ENCODE measurements around the gene WDR17. TPM values are rescaled to one million over a fixed set of nuclear protein-coding genes. Genes with fewer than 3 reads are reported as not detected.
"Not testable (repeated sequence)": the region's sequence is repeated elsewhere in the genome, so short reads cannot be mapped to it uniquely, and the experiment has no call there.

WDR17 gene
- total RNA-seq, 1 experiment from 2014 or later, result 9.1 TPM

DNA sequence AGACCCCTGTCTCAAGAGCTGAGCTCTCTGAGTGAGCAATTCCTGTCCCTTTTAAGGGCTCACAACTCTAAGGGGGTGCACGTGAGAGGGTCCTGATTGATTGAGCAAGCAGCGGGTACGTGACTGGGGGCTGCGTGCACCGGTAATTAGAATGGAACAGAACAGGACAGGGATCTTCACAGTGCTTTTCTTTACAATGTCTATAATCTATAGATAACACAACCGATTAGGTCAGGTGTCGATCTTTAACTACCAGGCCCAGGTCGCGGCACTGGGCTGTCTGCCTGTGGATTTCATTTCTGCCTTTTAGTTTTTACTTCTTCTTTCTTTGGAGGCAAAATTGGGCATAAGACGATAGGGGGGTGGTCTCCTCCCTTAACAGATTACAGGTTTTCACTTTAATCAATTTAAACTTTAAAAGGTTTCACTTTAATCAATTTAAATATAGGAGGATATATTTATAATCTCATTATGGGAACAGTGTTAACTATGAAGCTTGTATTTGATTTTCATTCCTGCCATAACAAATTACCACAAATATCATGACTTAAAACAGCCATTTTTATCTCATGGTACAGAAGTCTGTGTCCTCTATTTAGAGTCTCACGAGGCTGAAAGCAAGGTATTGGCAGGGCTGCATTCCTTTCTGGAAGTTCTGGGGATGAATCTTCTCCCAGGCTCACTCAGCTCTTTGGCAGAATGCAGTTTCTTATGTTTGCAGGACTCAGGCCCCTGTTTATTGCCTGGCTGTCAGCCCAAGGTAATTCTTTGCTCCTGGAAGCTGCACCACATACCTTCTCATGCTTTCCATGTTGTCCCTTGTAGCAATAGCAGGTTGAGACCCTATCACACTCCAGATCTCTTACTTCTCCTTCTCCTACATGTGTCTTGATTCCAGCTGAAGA, 124.5 kb downstream of the WDR17 start:
- DNase-seq (ENCODE audit: extremely low read depth, low read depth), result no peak

GRCh38 chr4:176191974-176192373, 126.3 kb downstream of the WDR17 start:
- no peak for DNase-seq (ENCODE audit: extremely low read depth, low read depth)

DNA sequence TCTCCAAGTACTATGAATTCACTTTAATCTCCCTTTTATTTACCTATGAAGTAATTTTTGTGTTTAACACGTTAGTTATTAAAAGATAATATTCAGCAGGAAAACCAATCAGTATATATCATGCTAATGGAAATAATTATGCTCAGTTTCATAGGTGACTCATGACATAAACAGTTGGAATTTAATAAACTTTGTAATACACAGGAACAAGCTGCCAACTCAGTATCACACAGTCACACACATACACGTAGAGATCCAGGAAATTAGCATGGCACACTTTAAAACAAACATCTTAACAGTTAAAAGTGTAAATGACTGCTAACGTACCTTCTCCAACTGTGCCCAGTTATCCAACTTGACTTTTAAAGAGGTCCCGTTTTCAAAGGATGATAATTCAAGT, 127.5 kb downstream of the WDR17 start:
- no peak for DNase-seq (ENCODE audit: extremely low read depth, low read depth)

DNA sequence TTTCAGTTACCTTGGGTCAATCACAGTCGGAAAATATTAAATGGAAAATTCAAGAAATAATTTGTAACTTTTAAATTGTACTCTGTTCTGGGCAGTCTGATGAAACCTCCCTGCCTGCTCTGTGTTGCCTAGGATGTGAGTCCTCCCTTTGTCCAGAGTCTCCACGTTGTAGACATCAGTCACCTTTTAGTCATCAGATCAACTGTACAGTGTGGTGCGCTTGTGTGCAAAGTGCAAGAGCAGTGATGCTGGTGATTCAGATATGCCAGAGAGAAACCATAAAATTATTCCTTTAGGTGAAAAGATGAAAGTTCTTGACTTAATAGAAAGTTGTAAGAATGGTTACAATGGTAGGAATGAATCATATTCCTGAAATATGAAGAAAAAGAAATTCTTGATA, 128.3 kb downstream of the WDR17 start:
- DNase-seq (ENCODE audit: extremely low read depth, low read depth), result no peak

DNA sequence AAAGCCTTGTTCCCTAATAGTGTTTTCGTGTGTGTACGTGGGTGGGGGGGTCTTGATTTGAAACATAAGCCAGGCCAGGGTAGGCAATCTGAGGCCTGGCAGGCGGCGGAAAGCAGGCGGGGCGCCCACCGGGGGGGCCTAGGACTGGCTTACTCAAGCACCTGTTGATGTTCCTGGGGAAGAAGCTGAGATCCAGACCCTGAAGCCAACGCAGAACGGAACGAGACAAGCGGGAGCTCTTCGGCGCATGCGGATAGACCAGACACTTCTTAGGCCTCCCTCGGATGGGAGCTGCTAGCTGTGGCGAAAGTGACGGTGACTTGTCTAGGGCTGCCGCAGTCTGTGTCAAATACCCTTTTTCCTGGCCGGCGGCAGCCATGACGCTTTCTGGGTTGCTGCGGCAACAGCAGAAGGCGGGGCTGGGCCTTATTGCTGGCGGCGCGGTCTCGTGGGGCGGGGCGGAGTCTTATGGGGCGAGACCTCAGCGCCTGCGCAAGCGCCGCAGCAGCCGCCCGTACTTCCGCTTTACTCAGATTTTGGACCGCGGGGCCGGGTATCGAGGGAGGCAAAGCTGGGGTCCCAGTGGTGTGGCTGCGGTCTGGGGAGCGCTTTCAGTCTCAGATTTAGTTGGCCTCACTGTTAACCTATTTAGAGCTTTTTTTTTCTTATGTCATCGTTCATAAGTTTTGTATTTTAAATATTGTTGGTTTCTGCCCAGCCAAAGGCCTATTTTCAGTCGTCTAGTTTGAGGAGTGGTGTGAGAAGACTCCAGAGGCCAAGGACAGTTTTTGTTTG, 129.7 kb downstream of the WDR17 start, which contains the start of gene SPATA4:
Gene SPATA4 (minus strand): TSS at position 402 of the 795 bp plus-strand sequence. CDS start 23 bp downstream, at position 379.
- DNase-seq (ENCODE audit: extremely low read depth, low read depth), result peak; percentile 79

- no peak for DNase-seq (ENCODE audit: extremely low read depth, low read depth)
Observed at GRCh38 chr4:176198316-176198903, 132.8 kb downstream of the WDR17 start.

DNA sequence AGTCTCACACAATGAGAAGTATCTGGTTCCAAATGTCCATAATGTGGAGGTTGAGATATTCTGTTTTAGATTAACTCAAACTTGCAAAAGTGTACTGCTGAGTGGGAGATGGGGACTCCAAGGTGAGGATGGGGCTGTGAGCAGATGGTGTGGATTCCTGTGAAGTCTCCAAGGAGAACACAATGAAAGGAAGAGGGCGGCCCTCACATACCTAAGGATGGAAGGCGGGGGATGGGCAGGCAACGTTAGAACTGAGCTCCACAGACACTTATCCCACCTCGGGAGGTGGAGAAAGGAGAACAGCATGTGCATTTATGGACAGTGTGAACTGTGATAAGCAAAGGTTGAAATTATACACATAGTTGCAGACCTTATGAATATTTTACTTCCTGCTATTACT, 139.7 kb downstream of the WDR17 start:
- no peak for DNase-seq (ENCODE audit: extremely low read depth, low read depth)

DNA sequence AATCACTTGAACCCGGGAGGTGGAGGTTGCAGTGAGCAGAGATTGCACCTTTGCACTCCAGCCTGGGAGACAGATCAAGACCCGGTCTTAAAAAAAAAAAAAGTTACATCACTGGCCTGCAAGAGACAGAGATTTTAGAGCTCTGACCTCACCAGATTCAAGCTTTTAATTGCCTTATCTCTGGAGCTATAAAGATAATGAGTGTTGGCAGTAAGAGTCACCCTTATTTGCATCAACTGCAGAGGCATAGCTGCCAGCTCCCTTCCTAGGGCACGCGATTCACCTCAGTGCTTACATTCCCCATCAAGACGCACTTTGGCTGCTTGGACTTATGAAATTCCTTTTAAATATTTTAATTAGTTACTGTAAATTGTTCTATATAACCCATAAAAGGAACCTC, 142.2 kb downstream of the WDR17 start:
- no peak for DNase-seq (ENCODE audit: extremely low read depth, low read depth)

DNA sequence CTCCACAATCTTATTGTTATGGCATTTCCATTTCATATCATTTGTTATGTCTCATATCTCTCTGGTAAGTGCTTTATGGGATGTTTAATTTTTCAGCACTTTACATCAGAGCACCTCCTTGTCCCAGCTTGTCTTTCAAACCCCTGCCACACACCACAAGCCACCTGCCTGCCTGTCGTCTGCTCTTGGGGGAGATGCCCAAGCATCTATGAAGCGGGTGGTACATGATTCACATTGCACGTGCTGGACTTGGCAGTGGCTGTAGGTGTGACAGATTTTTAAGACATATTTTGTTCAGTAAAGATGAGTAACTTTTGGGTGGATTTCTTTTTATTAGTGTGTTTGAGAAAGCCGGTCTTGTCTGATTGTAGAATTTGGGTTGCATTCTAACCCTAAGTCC, 143.9 kb downstream of the WDR17 start:
- no peak for DNase-seq (ENCODE audit: extremely low read depth, low read depth)

DNA sequence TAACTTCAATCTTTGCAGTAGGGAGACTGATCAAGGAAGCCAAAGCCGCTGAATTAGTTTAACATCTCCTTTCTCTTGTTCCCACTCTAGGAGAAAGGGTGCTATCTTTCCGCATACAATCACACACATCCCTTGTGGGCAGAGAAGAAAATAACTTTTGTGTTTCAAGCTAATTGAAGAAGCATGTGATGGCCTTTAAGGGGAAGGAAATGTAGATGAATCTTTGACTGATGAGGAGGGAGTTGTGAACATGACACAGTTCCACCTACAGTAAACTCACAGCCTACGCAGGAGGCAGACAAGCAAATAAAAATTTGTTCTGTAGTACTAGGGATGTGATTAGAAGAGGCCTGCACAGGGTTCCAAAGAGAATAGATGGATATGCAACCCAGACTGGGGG, 144.5 kb downstream of the WDR17 start:
- DNase-seq (ENCODE audit: extremely low read depth, low read depth), result no peak

DNA sequence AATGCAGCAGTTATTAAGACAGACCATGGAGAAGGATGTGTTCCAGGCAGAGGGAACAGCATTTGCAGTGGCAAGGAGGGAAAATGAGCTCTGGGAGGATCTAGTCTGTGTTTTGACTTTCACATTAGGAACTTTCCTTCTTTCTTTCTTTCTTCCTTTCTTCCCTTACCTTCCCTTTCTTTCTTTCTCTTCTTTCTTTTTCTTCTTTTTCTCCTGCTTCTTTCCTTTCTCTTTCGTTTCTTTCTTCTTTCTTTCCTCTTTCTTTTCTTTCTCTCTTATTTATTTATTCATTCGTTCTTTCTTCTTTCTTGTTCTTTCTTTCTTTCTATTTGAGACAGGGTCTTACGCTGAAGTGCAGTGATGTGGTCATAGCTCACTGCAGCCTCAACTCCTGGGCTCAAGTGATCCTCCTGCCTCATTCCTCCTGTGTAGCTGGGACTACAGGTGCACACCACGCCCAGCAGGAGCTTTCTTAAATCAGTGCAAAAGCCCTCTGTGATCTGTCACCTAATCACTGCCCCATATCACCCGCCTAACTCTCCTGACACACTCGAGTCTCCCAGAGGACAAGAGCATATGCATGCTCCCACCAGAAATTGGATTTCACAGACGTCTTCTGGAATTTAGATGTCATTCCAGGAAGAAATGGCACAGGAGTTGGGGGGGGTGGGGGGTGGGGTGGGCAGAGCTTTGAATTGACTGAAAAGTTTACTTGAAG, 145.1 kb downstream of the WDR17 start:
- no peak for DNase-seq (ENCODE audit: extremely low read depth, low read depth)

DNA sequence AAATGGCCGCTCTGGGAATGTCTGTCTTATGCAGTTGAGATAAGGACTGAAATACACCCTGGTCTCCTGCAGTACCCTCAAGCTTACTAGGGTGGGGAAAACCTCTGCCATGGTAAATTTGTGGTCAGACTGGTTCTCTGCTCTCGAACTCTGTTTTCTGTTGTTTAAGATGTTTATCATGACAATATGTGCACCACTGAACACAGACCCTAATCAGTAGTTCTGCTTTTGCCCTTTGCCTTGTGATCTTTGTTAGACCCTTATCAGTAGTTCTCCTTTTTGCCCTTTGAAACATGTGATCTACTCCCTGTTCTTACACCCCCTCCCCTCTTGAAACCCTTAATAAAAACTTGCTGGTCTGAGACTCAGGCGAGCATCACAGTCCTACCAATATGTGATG, 146.7 kb downstream of the WDR17 start:
- DNase-seq (ENCODE audit: extremely low read depth, low read depth), result not testable (repeated sequence)

DNA sequence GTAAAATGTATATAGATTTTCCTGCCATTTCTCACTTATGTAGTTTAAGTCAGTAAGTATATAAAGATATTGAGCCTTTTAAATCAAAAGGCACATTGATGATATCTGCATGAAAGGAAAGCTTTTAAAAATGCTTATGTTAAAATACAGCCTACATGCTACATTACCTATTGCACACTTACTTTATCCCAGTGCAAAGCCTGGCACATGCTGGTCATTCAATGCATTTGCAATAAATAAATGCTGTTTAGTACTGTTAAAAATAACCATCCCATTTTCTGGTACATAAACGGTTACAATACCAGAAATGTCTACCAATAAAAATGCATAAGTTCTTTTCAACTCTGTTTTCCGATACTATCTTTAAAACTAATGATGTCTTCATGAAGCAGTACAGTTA, 151.9 kb downstream of the WDR17 start:
- DNase-seq (ENCODE audit: extremely low read depth, low read depth), result no peak

GRCh38 chr4:176222149-176222548, 156.5 kb downstream of the WDR17 start:
- DNase-seq (ENCODE audit: extremely low read depth, low read depth), result no peak

DNA sequence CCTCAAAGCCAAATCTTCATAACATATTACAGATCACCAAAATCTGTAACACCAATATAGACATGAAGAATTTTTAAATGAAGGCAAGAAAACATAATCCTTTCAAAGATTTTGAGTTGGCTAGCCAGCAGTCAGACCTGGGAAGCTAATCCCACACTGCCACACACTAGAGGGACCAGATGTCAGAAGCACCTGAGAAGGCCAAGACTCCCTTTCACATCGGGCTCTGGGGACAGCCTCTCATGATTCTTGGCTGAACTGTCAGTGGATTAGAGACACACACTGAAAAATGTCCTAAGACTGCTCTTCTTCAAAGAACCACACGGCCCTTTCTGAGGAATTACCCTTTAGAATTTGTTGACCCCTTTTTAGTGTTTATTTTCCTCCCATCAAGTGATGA, 157.9 kb downstream of the WDR17 start:
- no peak for DNase-seq (ENCODE audit: extremely low read depth, low read depth)

- no peak for DNase-seq (ENCODE audit: extremely low read depth, low read depth)
Observed at GRCh38 chr4:176226736-176227135, 161.1 kb downstream of the WDR17 start.

DNA sequence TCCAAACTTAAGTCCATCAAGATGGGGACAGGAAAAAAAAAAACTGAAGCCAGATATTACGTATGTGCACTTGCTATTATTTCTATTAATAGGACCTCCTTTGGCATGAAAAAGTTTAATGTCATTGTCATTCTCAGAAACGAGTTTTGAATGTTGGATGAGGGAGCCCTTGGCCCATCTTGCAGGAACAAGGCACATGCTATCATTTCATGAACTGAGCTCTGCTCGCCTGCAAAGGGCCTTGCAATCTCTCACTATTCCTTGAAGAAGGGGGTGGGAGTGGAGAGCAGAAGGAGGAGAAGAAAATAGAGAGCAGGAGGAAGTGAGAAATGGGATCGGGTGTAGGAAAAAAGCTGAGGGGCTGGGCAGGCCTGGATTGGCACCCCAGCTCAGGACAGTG, 164.0 kb downstream of the WDR17 start:
- DNase-seq (ENCODE audit: extremely low read depth, low read depth), result no peak

All from NCI-H460 (cell line).